Endothelial cell (in vitro differentiated cells): Measurements from ENCODE around the gene LCN10. TPM values are rescaled to one million over a fixed set of nuclear protein-coding genes. Genes with fewer than 3 reads are reported as not detected.
A peak's percentile ranks its signal among the peaks of the same experiment; 100 is the strongest.
"Not testable (repeated sequence)": the region's sequence is repeated elsewhere in the genome, so short reads cannot be mapped to it uniquely, and the experiment has no call there.

Experiments used
- DNase-seq: peaks from one replicate; pipeline ENCODE4 v3.0.0; 2021; ENCODE audit warnings: low spot score
- H3K27ac Mint-ChIP-seq: one replicate; pipeline ENCODE4 v1.8.0; 2021; ENCODE audit warnings: mixed read lengths, inconsistent platforms; ENCODE audit not compliant: unreplicated experiment
- H3K27me3 Mint-ChIP-seq: one replicate; pipeline ENCODE4 v1.8.0; 2021; ENCODE audit warnings: mild to moderate bottlenecking, moderate library complexity, mixed read lengths, inconsistent platforms; ENCODE audit not compliant: unreplicated experiment
- H3K36me3 Mint-ChIP-seq: one replicate; pipeline ENCODE4 v1.8.0; 2021; ENCODE audit warnings: mild to moderate bottlenecking, low read depth, mixed read lengths, inconsistent platforms; ENCODE audit not compliant: unreplicated experiment
- H3K4me1 Mint-ChIP-seq: one replicate; pipeline ENCODE4 v1.8.0; 2021; ENCODE audit warnings: mild to moderate bottlenecking, mixed read lengths, inconsistent platforms; ENCODE audit not compliant: unreplicated experiment
- H3K4me3 Mint-ChIP-seq: one replicate; pipeline ENCODE4 v1.8.0; 2021; ENCODE audit warnings: mild to moderate bottlenecking, mixed read lengths, inconsistent platforms; ENCODE audit not compliant: unreplicated experiment
- H3K9me3 Mint-ChIP-seq: one replicate; pipeline ENCODE4 v1.8.0; 2021; ENCODE audit warnings: mixed read lengths, inconsistent platforms; ENCODE audit not compliant: unreplicated experiment
- total RNA-seq: library from RNA; stranded (reverse); fragmentation: NEBNext Ultra II Directional; extraction: Animal tissue kit (Norgen Biotek cat#: 25700); gene quantifications from one replicate; pipeline ENCODE4 v1.2.1, GENCODE V29; 2021; ENCODE audit not compliant: unreplicated experiment
- TF ChIP-seq, protein P1 (sequence below): fragments of 200-600 bp; sonication (generic); IDR thresholded peaks from one replicate; pipeline ENCODE4 v1.5.0; 2021; ENCODE audit warnings: antibody characterized with exemption; ENCODE audit not compliant: unreplicated experiment

Gene LCN10
- total RNA-seq, 1 donor from 2014 or later: not detected

DNA sequence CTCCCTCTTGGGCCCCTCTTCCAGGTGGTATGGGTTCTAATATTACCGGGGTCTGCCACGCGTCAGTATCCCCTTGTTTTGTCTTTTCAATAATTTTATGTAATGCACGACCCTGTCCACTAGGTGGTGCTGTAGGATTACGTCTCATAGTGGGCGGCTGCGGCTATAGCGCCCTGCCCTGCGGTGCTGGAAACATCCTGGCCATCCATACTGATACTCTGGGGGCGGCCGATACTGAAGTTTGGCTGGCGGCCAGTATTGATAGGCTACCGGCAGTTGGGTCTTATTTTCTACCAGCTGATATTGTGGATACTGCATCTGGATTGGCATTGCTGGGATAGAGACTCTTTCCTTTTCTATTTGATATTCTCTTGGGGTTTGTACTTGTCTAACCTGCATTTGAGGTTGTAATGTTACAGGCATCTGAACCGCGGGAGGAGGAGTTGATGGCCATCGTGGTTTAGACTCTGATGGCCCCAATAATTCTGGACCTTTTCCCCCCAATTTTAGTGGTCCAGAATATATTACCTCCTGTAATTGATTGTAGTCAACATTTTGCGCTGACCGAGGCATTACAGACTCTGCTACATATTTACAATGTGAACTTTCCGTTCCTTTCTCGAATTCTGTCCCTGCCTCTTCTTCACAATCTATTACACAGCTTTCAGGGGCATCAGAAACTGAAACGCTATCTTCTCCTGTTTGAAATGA lies 45.1 kb upstream of the LCN10 start:
- peak; percentile 78 for DNase-seq
- TF ChIP-seq, protein P1, sequence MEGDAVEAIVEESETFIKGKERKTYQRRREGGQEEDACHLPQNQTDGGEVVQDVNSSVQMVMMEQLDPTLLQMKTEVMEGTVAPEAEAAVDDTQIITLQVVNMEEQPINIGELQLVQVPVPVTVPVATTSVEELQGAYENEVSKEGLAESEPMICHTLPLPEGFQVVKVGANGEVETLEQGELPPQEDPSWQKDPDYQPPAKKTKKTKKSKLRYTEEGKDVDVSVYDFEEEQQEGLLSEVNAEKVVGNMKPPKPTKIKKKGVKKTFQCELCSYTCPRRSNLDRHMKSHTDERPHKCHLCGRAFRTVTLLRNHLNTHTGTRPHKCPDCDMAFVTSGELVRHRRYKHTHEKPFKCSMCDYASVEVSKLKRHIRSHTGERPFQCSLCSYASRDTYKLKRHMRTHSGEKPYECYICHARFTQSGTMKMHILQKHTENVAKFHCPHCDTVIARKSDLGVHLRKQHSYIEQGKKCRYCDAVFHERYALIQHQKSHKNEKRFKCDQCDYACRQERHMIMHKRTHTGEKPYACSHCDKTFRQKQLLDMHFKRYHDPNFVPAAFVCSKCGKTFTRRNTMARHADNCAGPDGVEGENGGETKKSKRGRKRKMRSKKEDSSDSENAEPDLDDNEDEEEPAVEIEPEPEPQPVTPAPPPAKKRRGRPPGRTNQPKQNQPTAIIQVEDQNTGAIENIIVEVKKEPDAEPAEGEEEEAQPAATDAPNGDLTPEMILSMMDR: peak; percentile 95
- no peak overlapping the region for H3K27ac Mint-ChIP-seq
- no peaks in the 10 kb centered on the region for H3K9me3 Mint-ChIP-seq
- H3K27me3 Mint-ChIP-seq: no peaks in the 10 kb centered on the region
- H3K4me3 Mint-ChIP-seq: no peak overlapping the region
- peaks cover 5% of the 10 kb centered on the region for H3K36me3 Mint-ChIP-seq
- H3K4me1 Mint-ChIP-seq: peaks cover 8% of the 10 kb centered on the region

DNA sequence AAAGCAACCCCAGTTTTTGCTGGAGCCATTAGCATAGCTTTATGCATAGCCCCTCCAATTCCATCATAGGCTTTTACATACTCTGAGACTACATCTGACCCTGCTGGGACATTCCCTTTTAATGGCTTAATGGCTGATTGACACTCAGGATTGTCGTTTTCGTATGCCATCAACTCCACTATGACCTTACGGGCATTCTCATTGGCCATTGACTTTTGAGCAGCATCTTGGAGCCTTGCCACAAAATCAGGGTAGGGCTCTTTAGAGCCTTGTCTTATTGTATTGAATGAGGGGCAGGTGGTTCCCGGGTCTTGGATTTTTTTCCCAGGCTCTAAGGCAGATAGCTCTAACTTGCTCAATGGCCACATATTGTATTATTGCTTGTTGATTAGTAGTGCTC lies 44.2 kb upstream of the LCN10 start:
- H3K27me3 Mint-ChIP-seq, H3K9me3 Mint-ChIP-seq, H3K36me3 Mint-ChIP-seq, DNase-seq, H3K4me1 Mint-ChIP-seq, H3K4me3 Mint-ChIP-seq, H3K27ac Mint-ChIP-seq: not testable (repeated sequence)

DNA sequence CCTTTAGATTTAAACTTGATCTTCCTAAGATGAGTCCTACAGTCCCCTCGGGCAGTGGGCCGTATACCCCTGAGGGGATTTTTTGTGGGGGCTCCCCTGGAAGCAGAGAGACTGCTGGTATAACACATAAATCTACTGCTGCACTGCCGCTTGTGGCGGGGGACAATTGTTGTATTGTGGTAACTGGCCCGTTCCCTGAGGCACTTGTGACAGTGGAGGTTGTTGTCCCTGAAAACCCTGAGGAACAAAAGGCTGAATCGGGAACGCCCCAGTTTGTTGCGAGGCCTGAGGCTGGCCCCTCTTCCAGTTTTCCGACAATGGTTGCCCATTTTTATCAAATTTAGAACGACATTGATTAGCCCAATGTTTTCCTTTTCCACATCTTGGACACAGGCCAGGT lies 43.7 kb upstream of the LCN10 start:
- Mint-ChIP-seq H3K4me1 (peaks cover 2% of the 10 kb centered on the region), H3K27me3 (no peaks in the 10 kb centered on the region), H3K4me3 (no peak overlapping the region), H3K27ac (no peak overlapping the region), H3K36me3 (no peaks in the 10 kb centered on the region), H3K9me3 (no peaks in the 10 kb centered on the region)
- TF ChIP-seq, protein P1: no peak
- DNase-seq: no peak

DNA sequence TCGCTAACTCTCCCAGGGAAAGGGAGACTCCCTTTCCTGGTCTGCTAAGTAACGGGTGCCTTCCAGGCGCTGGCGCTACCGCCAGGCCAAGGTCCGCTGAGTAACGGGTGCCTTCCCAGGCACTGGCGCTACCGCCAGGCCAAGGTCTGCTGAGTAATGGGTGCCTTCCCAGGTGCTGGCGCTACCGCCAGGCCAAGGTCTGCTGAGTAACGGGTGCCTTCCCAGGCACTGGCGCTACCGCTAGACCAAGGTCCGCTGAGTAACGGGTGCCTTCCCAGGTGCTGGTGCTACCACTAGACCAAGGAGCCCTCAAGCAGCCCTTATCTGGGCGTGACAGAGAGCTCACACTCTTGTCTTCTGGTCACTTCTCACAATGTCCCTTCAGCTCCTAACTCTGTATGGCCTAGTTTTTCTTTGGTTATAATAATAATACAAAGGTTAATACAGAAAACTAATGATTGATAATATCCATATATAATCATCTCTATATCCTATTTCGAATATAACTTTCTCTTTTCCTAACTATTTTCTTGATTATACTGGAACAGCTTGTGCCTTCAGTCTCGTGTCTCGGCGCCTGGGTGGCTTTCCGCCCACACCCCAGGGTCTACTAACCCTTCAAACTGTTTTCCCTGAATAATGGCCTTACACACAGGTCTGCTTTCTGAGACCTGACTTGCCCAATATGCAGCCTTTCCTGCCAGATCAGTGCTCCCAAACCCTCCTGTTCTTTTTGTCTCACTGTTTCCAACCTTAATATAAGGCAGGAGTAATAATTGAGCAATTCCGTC lies 43.0 kb upstream of the LCN10 start:
- H3K27ac Mint-ChIP-seq: not testable (repeated sequence)

DNA sequence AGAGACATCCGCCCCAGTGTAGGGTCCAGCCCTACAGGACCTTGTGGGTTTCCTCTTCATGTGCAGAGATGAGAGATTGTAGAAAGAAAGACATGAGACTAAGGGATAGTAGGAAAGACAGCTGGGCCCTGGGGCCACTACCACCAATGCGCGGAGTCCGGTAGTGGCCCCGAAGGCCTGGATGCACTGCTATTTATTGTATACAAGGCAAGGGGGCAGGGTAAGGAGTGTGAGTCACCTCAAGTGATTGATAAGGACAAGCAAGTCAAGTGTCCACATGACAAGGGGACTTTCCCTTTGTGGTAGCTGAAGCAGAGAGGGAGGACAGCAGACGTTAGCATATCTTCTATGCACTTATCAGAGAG lies 42.2 kb upstream of the LCN10 start:
- Mint-ChIP-seq H3K27ac (no peak overlapping the region), H3K27me3 (peaks cover 2% of the 10 kb centered on the region), H3K4me3 (no peak overlapping the region), H3K9me3 (no peaks in the 10 kb centered on the region), H3K4me1 (peaks cover 2% of the 10 kb centered on the region), H3K36me3 (no peaks in the 10 kb centered on the region)
- TF ChIP-seq, protein P1: no peak
- no peak for DNase-seq

More for the DNA sequence above, 43.0 kb upstream of the LCN10 start:
- not testable (repeated sequence) for H3K4me1 Mint-ChIP-seq, H3K4me3 Mint-ChIP-seq, DNase-seq, H3K27me3 Mint-ChIP-seq, H3K36me3 Mint-ChIP-seq, H3K9me3 Mint-ChIP-seq
